ENCODE results near the gene KCNJ2.

GRCh38 chr17:70190959-70191805 is 21.9 kb downstream of the KCNJ2 start:
- TF ChIP-seq CTCF (IDR thresholded peaks at IDR 0.05) (no peak), POLR2A (IDR thresholded peaks at IDR 0.05) (no peak)
